Activated naive CD8-positive, alpha-beta T cell treated with anti-CD3 and anti-CD28 coated beads, Interleukin-2, amount 10 ng/mL, durations not matched to agents 7 days and 5 days (primary cell): ENCODE measurements around the gene SLC7A5. TPM values are rescaled to one million over a fixed set of nuclear protein-coding genes. Genes with fewer than 3 reads are reported as not detected.
A peak's percentile ranks its signal among the peaks of the same experiment; 100 is the strongest.
"Not testable (repeated sequence)": the region's sequence is repeated elsewhere in the genome, so short reads cannot be mapped to it uniquely, and the experiment has no call there.

Experiments
- ATAC-seq: fragments of 150-1000 bp; cut with Tn5 transposase; one replicate; pipeline ENCODE4 v1.10.0; 2021; ENCODE audit warnings: low read depth, moderate library complexity
- POLR2A ChIA-PET: fragments of 350-600 bp; sonication (Branson Sonifier 250); formaldehyde crosslinking; loops from one replicate; lab custom pipeline; 2021; ENCODE audit warnings: antibody characterized with exemption; lab: Charles Lee
- DNase-seq: peaks from one replicate; pipeline ENCODE4 v3.0.0; 2021
- H3K27ac Mint-ChIP-seq: one replicate; pipeline ENCODE4 v1.8.0; 2022; ENCODE audit warnings: mild to moderate bottlenecking, mixed read lengths
- H3K27me3 Mint-ChIP-seq: one replicate; pipeline ENCODE4 v1.8.0; 2022; ENCODE audit warnings: mild to moderate bottlenecking, moderate library complexity, mixed read lengths
- H3K36me3 Mint-ChIP-seq: one replicate; pipeline ENCODE4 v1.8.0; 2021; ENCODE audit warnings: mild to moderate bottlenecking, mixed read lengths
- H3K4me1 Mint-ChIP-seq: one replicate; pipeline ENCODE4 v1.8.0; 2021; ENCODE audit warnings: mixed read lengths
- H3K4me3 Mint-ChIP-seq: one replicate; pipeline ENCODE4 v1.8.0; 2022; ENCODE audit warnings: mild to moderate bottlenecking, moderate library complexity, mixed read lengths
- H3K9me3 Mint-ChIP-seq: one replicate; pipeline ENCODE4 v1.8.0; 2021; ENCODE audit warnings: mixed read lengths
- total RNA-seq, 2 experiments: library from RNA; stranded (reverse); gene quantifications; one replicate each; pipeline ENCODE4 v1.2.3, GENCODE V29; 2021

SLC7A5 gene
- total RNA-seq, 2 experiments from 2014 or later = 59.2 to 63.9 TPM

DNA sequence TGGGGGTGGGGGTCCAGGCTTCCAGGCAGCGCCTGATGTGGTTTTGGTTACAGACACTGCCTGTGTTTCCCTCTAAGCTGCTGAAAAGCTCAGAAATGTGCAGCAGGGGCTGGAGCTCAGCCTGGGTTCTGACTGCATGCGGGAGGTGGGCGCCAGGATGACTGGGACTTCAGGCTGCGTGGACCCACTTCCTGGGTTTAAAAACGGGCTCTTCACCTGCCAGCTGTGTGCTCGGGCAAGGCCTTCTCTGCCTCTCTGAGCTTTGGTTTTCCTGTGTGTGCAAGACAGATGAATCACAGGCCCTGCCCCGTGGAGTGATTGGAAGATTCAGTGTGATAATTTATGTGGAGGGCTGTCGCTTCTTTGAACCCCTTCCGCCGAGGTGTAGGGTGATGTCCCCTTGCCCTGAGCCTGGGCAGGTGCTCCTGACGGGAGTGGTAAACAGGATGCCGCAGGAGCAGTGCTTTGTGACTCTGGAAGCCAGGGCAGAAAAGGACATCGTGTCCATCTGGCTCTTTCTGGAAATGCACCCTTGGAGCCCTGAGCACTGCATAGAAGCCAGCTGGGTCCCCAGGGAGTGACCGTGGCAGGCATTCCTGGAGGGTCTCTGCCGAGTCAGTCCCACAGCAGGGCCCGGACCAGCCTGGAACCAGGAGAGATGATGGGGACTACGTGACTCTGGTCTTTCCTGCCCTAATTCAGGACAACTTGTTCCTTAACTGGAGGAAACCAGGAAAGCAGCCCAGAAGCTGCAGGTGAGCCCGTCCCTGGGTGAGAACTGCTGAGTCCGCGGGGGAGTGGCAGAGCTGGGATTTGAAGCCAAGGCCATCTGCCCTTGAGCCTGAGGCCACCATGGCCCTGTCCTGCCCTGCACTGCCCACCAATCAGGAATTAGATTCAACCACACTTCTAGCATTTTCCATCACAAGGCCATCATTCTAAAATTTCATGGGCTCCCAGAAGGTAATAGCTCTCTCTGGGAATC, 28.5 kb upstream of the SLC7A5 start:
- Mint-ChIP-seq H3K4me3 (peak overlapping the region; percentile 73), H3K27me3 (no peaks in the 10 kb centered on the region), H3K9me3 (no peaks in the 10 kb centered on the region), H3K27ac (peak overlapping the region; percentile 96), H3K36me3 (no peaks in the 10 kb centered on the region), H3K4me1 (peaks cover 38% of the 10 kb centered on the region)
- peak; percentile 69 for DNase-seq
- POLR2A ChIA-PET = interaction anchor here (0.6 to 4.3 kb wide), 11 partner anchors 10 to 132 kb away, joined by 3 to 23 read pairs (median 5); partner anchors contain the start of genes BANP, KLHDC4 and SLC7A5
- peak; percentile 74 for ATAC-seq

DNA sequence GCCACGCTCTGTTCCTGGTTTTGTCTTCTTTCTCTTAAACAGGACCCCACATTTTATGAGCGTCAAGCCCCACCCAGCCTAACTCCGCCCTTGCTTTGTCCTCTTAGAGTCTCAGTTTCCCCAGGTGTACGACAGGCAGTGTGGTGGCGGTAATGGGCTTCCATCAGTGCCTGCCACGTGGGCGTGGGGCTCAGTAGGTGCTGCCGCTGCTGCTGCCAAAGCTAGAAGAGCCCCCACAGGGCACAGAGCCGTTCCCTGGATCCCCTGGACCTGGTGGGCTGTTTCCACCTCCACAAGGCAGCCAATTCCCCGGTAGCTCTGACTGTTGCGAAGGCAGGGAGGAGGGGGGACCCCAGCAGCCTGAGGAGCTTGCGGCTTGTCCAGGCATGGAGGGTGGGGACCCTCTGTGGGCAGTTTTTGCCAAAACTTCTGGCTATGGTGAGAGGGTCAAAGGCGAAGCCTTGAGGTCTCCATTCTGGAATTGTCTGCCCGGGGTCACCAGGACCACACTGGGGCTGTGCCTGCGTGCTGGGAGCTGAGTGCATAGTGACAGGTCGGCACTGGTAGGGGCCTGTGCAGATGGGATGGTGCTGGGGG, 27.7 kb upstream of the SLC7A5 start:
- peak; percentile 4 for ATAC-seq
- POLR2A ChIA-PET = interaction anchor here (0.8 to 4.3 kb wide), 10 partner anchors 11 to 184 kb away, joined by 3 to 23 read pairs (median 6); partner anchors contain the start of genes BANP, KLHDC4 and SLC7A5
- not testable (repeated sequence) for H3K9me3 Mint-ChIP-seq, H3K27me3 Mint-ChIP-seq, H3K36me3 Mint-ChIP-seq, DNase-seq
- Mint-ChIP-seq H3K4me1 (peaks cover 38% of the 10 kb centered on the region), H3K4me3 (peak overlapping the region; percentile 73), H3K27ac (peak overlapping the region; percentile 96)

DNA sequence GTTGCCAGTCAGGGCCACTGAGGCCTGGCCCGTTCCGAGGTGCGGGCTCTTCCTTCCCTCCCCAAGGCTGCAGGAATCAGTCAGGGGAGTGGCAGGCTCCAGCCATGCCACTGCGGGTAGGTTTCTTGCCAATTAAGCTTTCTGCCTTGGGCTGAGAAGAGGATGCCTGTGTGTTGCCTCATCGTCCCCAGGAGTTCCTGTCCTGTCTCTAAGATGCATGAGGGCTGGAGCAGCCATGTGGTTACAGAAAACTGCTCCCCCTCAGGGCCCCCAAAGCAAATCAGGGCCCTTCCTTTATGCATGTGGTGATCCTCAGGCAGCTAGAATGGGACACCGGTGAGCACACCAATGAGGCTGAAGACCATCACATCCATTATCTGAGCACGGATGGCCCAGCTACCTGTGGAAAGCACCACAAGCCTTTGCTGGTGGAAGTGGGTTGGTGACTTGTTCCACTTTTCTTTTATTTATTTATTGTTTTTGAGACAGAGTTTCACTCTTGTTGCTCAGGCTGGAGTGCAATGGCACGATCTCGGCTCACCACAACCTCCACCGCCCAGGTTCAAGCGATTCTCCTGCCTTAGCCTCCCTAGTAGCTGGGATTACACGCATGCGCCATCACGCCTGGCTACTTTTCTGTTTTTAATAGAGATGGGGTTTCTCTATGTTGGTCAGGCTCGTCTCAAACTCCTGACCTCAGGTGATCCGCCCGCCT, 27.0 kb upstream of the SLC7A5 start:
- Mint-ChIP-seq H3K27ac (peak overlapping the region; percentile 96), H3K4me3 (peak overlapping the region; percentile 73), H3K4me1 (peaks cover 38% of the 10 kb centered on the region)
- H3K36me3 Mint-ChIP-seq, H3K9me3 Mint-ChIP-seq, H3K27me3 Mint-ChIP-seq: not testable (repeated sequence)
- peak; percentile 47 for DNase-seq
- POLR2A ChIA-PET = interaction anchor here (1.1 to 4.3 kb wide), 12 partner anchors 9 to 183 kb away, joined by 3 to 23 read pairs (median 6); partner anchors contain the start of genes BANP, KLHDC4 and SLC7A5
- peak; percentile 9 for ATAC-seq

DNA sequence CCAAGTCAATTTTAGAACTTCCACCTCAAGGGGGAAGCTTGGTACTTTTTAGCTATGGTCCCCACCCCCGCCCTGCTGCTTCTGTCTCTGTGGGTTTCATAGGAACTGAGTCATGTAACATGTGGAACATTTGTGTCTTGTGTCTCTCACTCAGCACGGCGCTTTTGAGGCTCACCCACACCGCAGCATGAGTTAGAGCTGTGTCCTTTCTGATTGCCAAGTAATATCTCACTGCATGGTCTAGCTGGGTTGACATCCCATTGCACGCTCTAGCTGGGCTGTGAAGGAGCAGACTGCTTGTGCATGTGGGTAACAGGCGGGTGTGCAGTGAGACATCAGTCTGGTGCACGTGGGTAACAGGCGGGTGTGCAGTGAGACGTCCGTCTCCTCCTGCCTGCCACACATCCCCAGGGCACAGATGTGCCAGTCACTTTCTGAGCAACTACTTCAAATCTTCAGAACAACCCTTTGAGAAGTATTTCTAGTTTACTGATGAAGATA, 26.4 kb upstream of the SLC7A5 start:
- Mint-ChIP-seq H3K9me3 (no peaks in the 10 kb centered on the region), H3K36me3 (no peaks in the 10 kb centered on the region), H3K27ac (peak overlapping the region; percentile 96), H3K4me3 (peak overlapping the region; percentile 73), H3K4me1 (peaks cover 38% of the 10 kb centered on the region), H3K27me3 (no peaks in the 10 kb centered on the region)
- peak; percentile 83 for ATAC-seq
- DNase-seq = peak; percentile 77
- POLR2A ChIA-PET = interaction anchor here (1.1 to 4.3 kb wide), 10 partner anchors 10 to 130 kb away, joined by 4 to 23 read pairs (median 6); partner anchors contain the start of genes BANP, KLHDC4 and SLC7A5

DNA sequence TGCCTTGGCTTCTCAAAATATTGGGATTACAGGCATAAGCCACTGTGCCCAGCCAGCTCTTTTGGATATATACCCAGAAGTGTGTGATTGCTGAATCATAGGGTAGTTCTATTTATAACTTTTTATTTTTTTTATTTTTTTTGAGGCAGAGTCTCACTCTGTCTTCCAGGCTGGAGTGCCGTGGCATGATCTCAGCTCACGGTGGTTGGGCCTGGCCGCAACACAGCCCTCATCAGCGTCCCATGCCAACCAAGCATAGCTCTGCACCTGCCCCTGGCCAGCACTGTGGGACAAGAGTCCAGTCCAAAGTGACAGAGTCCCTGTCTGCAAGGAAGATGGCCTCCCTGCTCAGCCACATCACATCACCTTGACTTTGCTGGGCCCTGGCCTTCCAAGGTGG, 24.7 kb upstream of the SLC7A5 start:
- not testable (repeated sequence) for H3K27ac Mint-ChIP-seq, ATAC-seq, H3K27me3 Mint-ChIP-seq, H3K4me3 Mint-ChIP-seq, H3K9me3 Mint-ChIP-seq, H3K36me3 Mint-ChIP-seq, DNase-seq
- POLR2A ChIA-PET = interaction anchor here (3.1 kb wide), 1 partner anchor 23 kb away, joined by 11 read pairs; no protein-coding TSS in a partner anchor
- H3K4me1 Mint-ChIP-seq = peaks cover 37% of the 10 kb centered on the region

DNA sequence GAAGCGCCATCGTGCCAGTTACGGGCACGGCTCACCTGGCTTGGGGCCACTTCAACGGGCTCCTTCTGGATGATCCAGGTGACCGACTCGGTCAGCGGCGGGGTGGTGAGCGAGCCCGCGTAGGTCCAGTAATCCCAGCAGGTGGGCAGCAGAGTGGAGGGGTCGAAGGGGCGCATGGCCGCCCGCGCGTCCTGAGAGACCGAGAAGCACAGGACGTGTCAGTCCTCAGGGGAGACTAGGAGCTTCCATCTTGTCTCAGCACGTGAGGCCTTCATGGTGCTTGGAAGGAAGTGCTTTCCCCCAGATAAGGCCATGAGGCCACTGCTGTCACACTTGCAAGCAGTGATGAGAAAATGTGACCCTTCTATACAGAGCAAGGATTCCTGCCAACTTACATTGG, 22.5 kb upstream of the SLC7A5 start:
- H3K4me1 Mint-ChIP-seq = peaks cover 20% of the 10 kb centered on the region
- POLR2A ChIA-PET = interaction anchor here (1.2 kb wide), 1 partner anchor 9 kb away, joined by 3 read pairs; no protein-coding TSS in a partner anchor
- no peaks in the 10 kb centered on the region for H3K27me3 Mint-ChIP-seq
- no peaks in the 10 kb centered on the region for H3K36me3 Mint-ChIP-seq
- no peak overlapping the region for H3K27ac Mint-ChIP-seq
- DNase-seq = no peak
- no peaks in the 10 kb centered on the region for H3K9me3 Mint-ChIP-seq
- no peak overlapping the region for H3K4me3 Mint-ChIP-seq
- ATAC-seq = no peak

DNA sequence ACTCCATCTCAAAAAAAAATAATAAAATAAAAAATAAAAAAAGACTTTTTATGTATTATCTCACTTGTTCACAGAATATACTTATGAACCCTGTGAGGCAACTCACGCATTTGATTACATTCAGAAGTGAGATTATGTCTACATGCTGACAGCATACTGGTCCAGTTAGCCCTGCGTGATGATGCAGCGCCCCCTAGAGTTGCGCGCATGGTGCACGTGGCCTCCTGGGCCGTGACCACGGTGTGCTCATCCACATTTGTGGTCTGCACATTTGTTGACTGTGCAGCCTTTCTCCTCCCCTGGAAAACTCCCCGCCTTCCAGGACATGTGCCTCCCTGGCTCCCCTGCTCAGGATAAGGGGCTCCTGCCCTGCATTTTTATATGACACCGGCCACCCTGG, 20.5 kb upstream of the SLC7A5 start:
- H3K4me3 Mint-ChIP-seq, H3K9me3 Mint-ChIP-seq, ATAC-seq, POLR2A ChIA-PET, H3K4me1 Mint-ChIP-seq, H3K36me3 Mint-ChIP-seq, H3K27ac Mint-ChIP-seq, H3K27me3 Mint-ChIP-seq, DNase-seq: not testable (repeated sequence)

DNA sequence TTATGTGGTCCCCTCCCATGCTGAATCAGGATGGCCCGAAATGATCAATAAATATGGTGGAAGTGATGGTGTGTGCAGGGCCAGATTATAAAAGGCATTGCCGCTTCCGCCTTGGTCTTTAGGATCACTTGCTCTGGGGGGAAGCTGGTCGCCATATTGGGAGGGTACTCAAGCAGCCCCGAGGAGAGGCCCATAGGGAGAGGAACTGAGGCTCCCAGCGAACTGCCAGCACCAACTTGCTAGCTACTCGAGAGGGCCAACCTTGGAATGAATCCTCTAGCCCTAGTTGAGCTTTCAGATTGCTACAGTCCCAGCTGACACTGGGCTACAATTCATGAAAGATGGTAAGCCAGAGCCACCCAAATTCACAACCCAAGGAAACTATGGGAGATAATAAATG, 19.0 kb upstream of the SLC7A5 start:
- not testable (repeated sequence) for DNase-seq, H3K27me3 Mint-ChIP-seq, H3K4me3 Mint-ChIP-seq, H3K36me3 Mint-ChIP-seq, H3K9me3 Mint-ChIP-seq, H3K27ac Mint-ChIP-seq, ATAC-seq, H3K4me1 Mint-ChIP-seq
- POLR2A ChIA-PET = interaction anchor here (1.2 kb wide), 1 partner anchor 108 kb away, joined by 3 read pairs; no protein-coding TSS in a partner anchor

DNA sequence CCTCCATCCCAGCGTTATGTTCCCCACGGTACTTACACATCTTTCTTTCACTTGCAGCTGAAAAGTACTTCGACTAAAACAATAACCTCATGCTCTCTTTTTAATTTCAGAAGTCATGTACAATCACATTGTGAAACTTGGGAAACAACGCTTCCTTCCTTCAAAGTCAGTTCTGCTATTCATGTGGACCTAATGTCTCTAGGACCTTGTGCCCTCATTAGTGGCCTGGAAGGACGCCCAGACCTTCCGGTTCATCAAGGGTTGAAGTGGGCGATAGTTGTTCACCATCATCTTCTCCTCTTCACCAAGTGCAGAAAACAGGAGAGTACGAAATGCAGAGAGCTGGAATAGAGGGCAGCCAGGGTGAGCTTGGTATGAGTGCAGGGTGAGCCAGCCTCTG, 18.6 kb upstream of the SLC7A5 start:
- H3K4me1 Mint-ChIP-seq = not testable (repeated sequence)

DNA sequence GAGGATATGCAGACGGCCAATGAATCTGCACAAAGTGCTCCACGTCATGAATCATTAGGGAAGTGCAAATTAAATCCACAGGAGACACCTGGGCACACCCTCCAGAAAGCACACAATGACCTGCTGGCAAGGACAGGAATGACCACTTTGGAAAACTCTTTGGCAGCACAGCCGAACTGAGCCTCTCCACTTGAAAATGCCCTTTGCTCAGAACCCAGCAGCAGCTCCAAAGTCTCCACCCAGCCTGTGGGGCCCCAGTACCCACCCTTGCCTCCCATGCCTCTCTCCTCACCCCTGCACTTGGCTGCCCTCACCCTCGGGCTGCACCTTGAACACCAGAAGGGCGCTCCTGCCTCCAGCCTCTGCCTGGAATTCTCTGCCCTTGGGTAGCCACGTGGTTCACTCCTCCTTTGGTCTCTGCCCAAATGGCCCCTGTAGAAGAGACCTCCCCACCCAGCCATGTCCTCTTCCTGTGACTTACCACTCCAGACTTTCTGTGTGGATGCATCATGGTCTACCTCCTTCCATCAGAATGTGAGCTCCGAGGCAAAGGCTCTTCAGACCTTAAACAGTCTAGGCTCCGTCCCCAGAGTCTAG, 16.2 kb upstream of the SLC7A5 start:
- H3K9me3 Mint-ChIP-seq, ATAC-seq, POLR2A ChIA-PET, H3K4me1 Mint-ChIP-seq, H3K27me3 Mint-ChIP-seq, H3K36me3 Mint-ChIP-seq, DNase-seq, H3K4me3 Mint-ChIP-seq, H3K27ac Mint-ChIP-seq: not testable (repeated sequence)

More for the DNA sequence above, 18.6 kb upstream of the SLC7A5 start:
- H3K4me3 Mint-ChIP-seq, H3K9me3 Mint-ChIP-seq, H3K36me3 Mint-ChIP-seq, H3K27ac Mint-ChIP-seq, ATAC-seq, DNase-seq, H3K27me3 Mint-ChIP-seq: not testable (repeated sequence)
- POLR2A ChIA-PET = interaction anchor here (1.2 kb wide), 1 partner anchor 107 kb away, joined by 3 read pairs; no protein-coding TSS in a partner anchor

DNA sequence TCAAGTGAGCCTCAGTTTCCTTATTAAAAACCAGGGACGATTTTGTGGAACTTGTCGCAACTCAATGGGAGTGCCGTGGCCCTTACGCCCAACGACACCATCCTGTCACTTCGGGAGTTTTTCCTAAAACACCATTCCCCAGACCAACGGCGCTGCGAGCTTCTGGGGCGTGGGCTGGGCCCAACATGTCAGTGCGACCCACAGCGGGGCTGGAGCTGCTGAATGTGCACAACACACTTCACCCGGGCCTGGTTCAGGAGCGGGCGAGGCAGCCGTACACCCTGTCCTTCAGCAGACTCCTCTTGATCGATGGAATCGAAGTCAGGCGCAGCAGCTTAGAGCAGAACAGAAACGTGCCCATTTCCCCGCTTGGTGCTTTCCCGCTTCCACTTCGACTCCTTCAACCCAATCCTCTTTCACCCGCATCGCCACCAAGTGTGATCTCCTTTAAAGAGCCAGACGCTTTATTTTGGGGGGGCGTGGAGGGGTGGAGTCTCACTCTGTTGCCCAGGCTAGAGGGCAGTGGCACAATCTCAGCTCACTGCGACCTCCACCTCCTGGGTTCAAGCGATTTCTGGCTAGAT, 13.2 kb upstream of the SLC7A5 start:
- Mint-ChIP-seq H3K4me3 (no peak overlapping the region), H3K36me3 (no peaks in the 10 kb centered on the region), H3K27ac (no peak overlapping the region), H3K27me3 (peaks cover 16% of the 10 kb centered on the region), H3K4me1 (peaks cover 6% of the 10 kb centered on the region), H3K9me3 (peaks cover 7% of the 10 kb centered on the region)
- no peak for DNase-seq
- ATAC-seq = no peak
- POLR2A ChIA-PET = no interaction called here
